HS-27A (cell line): ENCODE results near the gene MEGF10.

Experiments
- DNase-seq: peaks from one replicate; pipeline ENCODE4 v3.0.0-alpha.2; 2012; ENCODE audit warnings: low read depth, missing footprints

Gene MEGF10

DNA sequence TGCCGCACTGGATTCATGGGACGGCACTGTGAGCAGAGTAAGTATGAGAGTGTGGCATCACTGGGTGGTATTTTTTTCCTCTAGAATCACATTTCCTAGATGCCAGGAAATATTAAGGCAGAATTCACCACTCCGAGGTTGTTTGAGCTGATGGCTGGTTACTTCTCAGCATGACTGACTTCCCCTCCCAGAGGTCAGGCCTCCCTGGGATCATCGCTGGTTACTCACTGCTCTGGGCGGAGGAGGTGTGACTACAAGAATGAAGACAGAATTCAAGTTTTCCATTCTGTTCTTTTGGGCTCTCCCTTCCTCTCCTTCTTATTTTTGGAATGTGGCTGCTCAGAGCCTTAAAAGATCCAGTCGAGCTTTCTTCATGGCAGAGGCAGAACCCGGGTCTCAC, 150.2 kb downstream of the MEGF10 start:
- no peak for DNase-seq

DNA sequence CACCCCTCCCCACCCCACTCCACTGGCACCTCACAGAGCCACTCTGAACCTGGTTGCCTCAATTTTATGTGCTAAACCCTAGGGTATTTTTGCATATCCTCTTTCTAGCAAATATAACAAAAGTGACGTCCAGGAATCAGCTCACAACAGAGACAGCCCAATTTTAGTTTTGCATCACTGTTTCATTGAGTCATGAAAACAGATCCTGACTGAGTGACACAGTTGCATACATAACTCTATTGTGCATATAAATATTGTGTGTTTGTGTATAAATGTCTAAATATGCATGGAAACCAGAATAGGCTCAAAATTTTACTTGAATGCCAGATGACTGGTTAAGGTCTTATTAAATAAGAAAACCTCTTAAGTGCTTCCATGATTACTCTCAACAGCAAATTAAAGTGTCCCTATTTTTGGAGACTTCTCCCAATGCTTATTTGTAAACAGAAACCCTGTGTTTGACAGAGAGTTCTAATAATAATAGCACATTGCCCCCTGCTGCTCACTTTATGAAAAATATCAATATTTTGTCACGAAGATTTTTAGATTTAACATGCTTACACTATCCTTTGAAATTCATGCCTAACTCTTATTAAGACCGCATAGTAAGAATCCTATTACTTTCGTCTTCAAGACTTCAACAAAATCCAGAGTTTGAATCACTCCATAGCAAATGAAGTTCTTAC, 151.3 kb downstream of the MEGF10 start:
- no peak for DNase-seq

GRCh38 chr5:127444171-127444570, 153.6 kb downstream of the MEGF10 start:
- no peak for DNase-seq

- DNase-seq = no peak
Observed at GRCh38 chr5:127445328-127445727, 154.7 kb downstream of the MEGF10 start.

DNA sequence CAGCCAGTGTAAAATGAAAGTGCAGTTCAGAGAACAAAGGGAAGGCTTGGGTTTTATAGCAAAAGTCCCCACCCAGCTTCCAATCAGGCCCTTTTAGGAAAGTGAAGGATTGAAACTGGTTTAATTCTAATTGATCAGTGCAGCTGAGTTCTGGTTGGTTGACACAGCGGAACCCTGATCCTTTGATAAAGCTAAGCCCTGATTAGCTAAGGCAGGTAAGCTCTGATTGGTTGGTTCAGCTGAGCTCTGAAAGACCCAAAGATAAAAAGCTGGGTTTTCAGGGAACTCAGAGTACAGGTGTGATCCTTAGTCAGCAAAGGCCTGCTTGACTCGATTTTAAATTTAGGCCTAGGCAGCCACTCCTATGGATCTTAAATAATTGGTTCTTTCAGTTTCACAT, 156.0 kb downstream of the MEGF10 start:
- no peak for DNase-seq

DNA sequence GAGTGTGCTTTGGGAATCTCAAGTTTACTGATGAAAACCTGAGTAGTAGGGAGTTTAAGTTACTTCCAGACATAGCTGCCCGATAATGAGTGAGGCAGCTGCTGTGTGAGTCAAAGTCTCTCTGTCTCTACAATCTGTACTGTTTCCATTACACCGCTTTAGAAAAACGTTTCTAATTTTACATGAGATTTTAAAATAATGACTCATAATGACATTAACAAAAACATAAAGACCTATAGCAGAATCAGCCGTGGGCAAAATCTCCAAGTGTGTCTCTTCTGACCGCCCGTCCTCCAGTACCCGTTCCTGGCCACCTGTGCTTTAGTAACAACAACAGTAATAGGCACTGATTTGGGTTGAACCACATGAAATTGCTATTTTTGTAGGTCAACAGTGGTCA, 157.2 kb downstream of the MEGF10 start:
- no peak for DNase-seq

- DNase-seq = no peak
Observed at GRCh38 chr5:127450046-127450445, 159.4 kb downstream of the MEGF10 start.

DNA sequence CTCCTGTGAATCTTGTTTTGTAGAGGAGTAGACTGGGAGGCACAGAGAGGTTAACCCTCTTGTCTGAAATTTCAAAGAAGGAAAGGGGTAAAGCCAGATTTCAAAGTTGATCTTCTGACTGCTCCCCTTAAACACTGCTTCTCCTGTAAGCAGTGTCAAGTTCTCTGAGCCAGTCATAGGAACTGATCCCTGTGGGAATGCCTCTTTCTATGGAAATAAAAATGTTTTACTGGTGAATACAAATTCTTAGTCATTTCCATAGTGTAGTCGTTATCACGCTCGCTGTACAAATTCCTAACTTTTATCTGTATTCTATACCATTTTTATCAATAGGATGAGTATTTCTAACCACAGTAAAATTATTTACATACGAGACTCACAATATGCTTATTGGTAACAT, 160.5 kb downstream of the MEGF10 start:
- no peak for DNase-seq

DNA sequence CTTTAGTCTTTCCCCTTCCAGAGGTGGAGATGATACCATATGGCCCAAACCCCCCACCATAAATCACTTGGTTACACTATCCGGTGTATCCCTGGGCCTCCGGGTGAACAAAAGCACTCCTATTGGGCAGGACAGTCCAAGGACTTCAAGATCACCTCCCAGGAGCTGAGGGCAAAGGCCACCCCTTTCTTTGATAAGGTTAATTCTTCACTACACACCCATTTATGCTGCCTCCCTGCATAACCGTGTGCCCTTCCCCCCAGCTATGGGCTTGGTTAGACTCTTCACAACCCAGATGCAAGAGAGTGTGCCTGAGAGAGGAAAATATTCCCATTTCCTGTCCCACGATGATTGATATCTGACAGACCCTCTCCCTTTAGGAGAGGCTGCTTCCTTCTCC, 162.0 kb downstream of the MEGF10 start:
- no peak for DNase-seq

DNA sequence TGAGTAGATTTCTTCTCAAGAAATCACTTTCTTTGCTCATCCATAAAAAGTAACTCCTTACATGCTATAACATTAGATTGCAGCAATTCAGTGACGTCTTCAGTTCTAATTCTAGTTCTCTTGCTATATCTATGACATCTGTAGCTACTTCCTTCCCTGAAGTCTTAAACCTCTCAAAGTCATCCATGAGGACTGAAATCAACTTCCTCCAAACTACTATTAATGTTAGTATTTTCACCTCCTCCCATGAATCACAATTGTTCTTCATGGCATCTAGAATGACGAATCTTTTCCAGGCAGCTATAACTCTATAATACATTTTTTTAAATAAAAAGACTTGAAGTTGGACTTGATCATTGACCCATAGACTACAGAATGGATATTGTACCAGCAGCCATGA, 180.6 kb downstream of the MEGF10 start:
- DNase-seq = no peak

GRCh38 chr5:127472700-127473099, 182.1 kb downstream of the MEGF10 start:
- no peak for DNase-seq

- DNase-seq = no peak
Observed at GRCh38 chr5:127486471-127486870, 195.9 kb downstream of the MEGF10 start.

- DNase-seq = peak; percentile 20
Observed at GRCh38 chr5:127492854-127493738, 202.5 kb downstream of the MEGF10 start.

- no peak for DNase-seq
Observed at GRCh38 chr5:127498548-127498947, 208.0 kb downstream of the MEGF10 start.

DNA sequence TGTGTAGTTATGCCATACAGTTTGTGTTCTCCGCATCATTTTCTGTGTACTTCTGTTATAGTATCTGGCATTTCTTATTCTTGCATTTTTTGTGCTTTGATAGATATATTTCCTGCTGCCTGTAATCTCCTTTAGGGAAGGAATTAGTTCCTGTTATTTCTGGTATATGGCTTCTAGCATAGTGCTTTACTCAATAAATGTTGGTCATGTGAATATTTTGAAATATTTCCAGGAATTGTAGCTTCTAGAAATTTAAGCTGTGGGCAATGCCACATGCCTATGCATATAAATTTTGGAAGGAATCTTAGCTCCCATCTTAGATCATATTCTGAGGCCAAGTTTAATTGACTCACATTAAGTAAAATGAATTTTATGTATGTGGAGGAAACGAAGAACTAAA, 215.3 kb downstream of the MEGF10 start:
- DNase-seq = no peak

DNA sequence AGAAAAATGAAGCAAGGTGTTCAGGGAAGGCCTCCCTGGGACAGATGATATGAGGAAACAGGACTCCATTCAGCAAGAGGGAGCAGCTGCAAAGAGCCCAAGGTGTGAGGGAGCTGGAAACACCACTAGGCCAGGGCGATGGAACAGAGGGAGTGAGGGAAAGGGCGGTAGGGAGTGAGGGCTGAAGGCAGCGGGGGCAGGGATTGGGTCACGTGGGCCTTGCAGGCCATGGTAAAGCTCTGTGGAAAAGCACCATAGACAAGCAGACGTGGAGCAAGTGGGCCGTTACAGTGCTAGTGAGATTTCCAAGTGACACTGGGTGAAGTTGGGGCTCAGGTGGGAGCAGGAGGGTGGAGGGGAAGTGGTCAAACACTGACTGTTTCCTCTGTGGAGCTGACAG, 216.0 kb downstream of the MEGF10 start:
- no peak for DNase-seq

DNA sequence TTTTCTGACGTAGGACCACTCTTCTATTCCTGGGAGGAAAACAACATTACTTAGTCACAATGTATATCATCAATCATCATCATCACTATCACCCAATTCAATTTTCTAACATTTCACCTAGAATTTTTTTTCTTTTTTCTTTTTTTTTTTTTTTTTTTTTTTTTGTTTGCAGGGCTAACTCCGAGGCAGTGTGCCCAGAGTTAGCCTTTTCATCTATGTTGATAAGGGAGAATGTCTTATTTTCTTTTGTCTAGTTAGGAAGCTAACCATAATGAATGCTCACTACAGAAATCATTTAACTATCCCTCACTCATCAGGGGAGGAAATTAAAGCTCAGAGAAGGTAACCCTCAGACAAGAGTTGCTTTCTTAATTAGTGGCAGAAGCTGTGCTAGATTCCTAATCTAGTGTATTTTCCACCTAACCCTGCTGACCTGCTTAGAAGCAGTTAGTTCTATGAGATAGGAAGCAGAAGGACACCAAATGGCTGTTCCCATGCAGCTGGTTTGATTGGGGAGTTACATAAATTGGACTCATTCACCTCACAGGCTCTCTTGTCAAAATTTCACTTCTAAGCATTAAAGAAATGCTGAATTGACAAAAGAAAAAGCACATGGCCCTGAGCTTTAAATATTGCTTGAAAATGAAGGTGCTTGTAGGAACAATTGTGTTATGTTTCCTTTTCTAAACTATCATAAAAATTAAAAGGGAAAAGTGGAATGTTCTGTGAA, 218.2 kb downstream of the MEGF10 start:
- DNase-seq = no peak
